OCI-M2 (cell line): ENCODE data around the gene CNGA3.

Experiments
- DNase-seq: peaks from one replicate; lab custom pipeline; 2025; ENCODE audit not compliant: unreplicated experiment; lab: John Stamatoyannopoulos, UW

CNGA3 gene

DNA sequence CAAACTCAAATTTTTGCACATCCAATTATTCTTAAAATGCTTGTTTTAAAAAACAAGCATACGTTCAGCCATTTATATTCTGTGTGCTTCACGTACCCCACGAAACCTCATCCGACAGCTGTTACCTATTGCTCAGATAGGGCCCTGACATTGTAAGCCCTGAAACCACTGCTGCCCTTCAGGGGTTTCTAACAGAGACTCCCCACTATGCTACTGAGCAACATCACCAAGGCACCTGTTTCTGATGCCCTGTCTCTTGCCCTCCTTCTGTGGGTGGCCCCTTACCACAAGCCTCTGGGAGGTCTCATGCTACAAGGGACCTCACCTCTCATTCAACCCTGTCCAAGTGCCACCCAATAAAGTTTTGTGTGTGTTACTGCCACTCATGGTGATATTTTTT is 18.5 kb upstream of the CNGA3 start:
- no peak for DNase-seq

DNA sequence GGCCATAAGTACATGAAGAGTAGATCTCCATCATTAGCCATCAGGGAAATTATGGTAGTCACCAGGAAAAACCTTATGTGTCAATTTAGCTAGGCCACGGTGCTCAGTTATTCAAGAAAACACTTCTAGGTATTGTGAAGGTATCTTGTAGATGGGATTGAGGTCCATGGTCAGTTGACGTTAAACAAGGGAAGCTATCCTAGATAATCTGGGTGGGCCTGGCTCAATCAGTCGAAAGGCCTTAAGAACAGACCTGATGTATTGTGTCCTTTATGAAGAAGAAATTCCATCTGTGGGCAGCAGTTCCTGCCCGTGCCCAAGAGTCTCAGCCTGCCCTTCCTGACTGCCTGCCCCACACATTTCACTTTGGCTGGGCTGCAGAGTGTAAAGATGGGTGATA is 16.7 kb upstream of the CNGA3 start:
- DNase-seq = no peak

DNA sequence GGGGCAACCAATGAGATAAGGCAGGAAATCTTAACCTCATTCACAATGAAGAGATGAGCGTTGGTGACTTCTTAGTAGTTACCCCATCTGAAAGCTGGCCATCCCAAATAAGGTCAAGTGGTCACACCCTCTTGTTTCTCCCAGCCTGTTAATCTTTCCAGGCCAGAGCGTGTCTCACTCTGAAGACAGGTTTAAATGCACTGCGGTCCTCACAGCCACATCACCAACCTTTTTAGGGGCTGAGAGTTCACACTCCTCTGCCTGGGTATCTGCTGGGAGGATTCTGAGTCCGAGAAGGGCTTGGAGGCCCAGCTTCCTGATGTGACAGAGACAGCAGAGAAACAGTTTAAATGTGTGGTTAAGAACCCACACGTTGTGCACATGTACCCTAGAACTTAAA is 13.3 kb upstream of the CNGA3 start:
- no peak for DNase-seq

DNA sequence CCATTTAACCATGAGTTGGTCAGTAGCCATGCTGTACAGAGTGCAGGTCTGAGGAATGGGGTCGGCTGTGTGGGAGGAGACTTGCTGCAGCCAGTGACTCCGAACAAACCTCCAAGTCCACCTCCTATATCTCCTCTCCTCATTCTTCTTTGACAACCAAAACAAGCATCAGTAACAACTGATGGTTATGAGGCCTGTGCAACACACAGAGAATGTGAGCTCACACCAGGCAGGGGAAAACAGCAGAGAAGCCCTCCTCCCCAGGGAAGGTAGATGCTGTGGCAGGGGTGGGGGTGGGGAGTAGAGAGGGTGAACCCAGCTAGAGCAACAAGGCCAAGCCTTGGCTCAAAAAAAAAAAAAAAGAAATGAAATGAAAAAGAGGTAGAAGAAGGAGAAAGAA is 12.3 kb upstream of the CNGA3 start:
- DNase-seq = no peak

DNA sequence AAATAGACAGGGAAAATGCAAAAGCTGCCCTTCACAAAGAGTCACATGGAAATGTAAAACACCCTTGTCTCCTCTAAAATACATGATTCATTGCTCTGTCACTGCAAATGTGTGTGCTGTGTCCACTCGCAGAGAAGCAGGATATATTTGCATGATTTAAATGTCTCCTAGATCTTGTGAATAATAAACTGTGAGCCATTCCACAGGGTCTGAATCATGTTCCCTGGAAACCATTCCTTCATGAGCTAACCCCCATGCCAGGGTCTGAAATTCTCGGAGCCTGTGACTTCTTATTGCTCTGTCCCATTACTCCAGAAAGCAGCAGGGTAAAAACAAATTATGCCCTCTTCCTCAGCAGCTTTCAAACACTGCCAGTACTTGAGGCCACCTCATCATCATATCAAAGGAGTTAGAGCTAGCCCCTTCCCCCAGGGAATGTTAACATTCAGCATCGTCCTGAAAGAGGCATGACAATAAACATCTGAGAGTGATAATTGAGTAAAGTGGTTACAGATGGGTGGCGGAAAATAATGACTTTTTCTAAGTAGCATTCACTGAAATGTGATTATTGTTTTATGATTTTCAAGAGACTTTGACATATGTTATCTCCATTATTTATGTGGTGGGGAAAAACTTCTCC is 11.7 kb upstream of the CNGA3 start:
- DNase-seq = no peak

DNA sequence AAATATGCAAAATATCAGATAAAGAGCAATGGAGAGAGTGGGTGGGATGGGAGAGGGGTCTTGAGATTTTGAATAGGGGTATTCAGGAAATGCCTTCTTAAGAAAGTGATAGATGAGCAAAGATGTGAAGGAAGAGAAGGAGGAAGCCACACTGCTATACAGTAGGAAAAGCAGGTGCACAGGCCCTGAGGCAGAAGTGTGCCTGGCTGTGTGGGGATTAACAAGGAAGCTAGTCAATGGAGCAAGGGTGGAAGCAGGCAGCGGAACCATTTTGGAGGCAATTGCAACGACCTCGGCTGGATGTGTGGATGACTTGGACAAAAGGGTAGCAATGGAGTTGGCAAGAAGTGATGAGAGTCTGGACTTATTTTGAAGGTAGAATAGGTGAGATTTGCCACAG is 11.0 kb upstream of the CNGA3 start:
- no peak for DNase-seq

DNA sequence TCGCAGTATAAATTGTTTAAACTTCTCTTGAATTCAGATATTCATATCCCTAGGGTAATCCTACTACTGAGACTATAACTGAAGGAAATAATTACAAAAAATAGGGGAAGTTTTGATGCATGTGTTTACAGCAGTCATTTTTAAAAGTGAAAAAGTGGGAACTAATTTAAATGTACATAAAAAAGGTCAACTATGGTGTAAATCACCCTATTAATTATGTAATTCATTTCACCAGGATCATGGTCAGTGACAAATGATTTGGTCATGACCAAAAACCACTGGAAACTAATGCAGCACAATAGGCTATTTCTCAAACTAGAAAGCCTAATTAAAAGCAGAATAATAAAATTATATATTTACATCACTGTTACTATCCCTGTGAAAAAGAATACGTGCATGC is 5.0 kb upstream of the CNGA3 start:
- DNase-seq = no peak

DNA sequence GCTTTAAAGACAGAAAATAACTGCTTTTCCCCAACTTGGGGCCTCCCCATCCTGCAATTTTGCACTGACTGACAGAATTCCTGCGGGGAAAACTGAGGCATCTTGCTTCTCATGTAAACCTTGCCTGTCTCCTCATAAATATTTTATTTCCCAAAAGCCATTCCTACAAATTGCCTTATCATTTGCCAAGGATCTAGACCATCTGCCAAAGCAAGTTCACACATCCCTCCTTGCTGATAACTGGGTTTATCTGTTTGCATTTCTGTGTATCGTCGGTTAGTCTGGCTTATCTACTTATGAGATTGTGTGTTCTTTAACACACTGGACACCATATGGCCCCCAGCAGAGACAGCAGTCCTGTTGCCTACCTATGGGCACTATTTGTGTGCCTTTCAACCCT is 3.0 kb upstream of the CNGA3 start:
- DNase-seq = no peak

DNA sequence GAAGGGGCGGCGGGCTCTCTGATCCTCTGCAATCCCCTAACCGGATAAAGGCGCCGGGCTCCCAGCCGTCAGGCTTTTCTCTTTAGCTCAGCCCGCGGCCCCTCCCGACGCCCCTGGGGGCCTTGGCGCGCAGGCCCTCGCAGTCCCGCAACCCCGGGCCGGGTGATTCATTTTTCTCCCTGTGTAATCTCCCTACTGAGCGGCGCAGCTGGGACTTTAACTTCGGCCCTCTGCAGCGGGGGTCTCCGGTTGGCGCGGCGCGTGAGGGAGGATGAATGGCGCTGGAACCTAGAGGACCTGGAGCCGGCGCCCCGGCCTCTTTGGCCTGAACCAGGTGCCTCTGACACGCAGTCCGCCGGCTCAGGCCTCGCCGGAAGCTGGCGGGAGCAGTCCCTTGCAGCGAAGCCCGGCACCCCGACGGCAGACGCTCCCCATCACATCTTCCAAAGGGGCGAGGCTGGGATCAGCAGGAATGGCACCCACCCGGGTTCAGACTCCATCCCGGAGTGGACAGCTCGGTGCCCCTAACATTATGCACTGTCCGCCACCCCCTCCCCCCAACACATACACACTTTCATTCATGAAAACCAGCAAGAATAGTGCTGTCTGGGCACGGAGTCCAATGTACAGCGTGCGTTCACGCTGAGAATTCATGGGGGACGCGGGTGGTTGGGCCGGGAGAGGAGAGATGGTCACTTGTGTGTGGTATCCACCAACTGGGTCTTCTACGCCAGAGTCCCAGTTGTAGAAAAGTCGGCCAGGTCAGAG is 1.2 kb downstream of the CNGA3 start:
- no peak for DNase-seq

DNA sequence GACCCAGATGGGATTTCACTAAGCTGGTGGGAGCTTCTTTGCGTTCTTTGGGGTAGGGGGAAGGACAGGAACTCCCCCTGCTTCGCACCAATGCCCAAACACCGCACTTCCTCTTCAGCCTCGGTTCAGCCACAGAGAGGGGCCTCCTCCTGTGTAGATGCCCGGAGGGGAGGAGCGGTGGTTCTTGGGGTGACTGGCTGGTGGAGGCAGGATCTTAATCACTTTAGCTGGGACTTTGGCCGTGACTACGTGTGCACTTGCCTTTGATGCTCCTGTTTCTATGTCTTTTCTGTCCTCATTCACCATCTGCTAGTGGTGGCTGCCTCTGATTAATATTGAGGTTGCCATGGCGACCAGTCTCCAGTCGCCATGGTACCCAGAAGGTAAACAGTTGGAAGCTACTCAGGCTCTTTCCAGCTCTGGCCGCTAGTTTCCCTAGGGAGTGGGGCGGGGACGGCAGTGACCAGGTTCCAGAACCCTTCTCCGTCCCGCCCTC is 1.9 kb downstream of the CNGA3 start:
- no peak for DNase-seq

DNA sequence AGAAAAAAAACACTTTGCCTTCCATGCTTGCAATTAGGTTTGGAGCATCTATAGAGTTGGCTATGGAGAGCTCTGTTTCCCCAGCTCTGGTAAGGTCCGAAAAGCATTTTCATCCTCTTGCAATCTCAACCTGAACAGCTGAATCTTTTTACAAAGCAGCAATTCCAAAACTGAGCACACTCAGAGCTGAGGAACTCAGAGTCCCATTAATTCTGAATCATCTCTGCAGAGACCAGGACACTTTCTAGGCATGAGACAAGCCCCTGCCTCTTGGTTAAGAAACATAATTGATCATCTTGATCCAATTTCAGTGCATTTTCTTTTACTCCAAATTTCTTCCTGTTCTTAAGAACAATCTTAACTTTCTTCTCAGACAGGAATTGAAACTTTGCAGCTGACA is 4.2 kb downstream of the CNGA3 start:
- no peak for DNase-seq

DNA sequence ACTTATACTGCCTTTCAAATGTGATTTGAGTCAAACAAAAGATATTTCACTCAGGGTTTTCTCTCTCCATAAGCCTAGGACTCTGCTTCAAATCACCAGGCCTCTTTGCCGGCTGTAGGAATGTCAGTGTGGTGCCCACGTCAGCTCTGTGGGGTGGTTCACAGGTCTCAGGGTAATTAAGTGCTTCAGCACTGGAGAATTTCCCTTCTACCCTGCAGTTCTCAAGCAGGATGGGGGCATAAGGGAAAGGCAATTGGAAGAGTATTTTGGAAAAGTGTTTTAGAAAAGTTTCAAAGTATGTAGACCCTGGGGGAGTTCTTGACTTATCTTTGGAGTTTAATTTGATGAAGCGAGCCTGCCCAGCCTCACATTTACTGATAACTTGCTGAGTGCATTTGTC is 9.6 kb downstream of the CNGA3 start:
- no peak for DNase-seq

DNA sequence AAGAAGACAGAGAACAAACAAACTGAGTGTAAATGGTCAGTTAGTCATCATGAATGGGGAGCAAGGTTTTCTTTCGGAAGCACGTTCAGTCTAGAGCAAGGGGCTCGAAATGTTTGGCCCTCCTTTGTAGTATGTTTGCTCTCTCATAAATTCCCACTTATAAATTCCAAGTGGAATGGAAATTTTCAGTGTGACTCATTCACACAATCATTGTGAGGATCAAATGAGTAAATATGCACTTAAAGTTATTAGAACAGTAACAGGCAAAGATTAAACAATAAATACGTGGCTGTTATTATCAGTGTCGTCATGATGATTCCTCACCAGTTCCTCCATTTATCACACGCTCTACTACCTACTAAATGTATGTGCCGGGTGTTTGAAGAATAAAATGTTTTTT is 10.5 kb downstream of the CNGA3 start:
- DNase-seq = no peak

DNA sequence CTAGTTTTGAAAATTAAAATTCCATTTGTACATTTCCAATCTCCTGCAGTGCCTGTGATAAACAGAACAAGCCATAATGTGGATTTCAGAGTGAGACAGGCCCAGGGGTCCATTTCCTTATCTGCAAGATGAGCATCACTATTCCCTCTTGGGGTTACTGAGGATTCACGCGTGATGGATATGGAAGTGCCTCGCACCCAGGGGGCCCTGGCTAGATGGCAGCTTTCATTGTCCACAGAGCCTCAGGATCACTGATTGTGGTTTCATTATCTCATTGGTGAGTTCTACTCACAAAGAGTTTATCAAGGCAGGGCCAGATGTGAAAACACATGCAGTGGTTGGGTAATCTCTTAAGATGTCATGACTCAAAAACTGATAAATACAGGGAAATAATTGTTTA is 11.6 kb downstream of the CNGA3 start:
- DNase-seq = no peak

DNA sequence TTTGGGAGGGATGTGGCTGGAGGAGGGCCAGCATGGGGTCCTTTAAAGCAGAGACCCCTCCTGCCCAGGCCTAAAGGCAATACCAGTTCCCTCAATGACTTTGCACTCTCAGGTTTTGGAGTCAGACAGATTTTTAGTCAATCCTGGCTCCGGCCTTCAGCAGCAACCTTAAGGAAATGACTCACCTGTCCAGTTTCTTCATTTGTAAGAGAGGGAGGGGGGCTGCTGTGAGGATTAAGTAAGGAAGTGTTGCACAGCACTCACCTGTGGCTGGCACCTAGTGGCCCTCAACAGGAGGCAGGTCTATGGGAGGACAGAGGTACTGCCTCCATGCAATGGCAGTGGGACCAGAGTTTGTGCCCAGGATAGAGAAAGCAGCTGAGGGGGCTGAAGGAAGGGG is 13.7 kb downstream of the CNGA3 start:
- no peak for DNase-seq

DNA sequence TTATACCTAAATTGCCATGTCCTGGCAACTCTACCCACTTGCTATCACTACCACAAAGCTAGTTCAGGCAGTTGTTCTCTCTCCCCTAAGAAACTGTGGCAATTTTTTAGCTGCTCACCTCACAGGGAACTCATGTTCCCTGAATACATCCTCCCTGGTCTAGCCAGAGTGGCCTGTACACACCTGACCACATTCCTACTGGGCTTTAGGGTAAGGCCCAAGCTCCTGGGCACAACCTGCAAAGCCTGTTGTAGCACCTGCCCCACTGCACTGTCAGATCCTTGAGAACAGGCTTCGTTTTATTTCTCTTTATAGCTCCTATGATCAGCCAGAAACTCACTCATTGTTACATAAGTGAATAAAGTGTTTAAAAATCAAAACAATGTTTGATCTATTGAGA is 21.5 kb downstream of the CNGA3 start:
- DNase-seq = no peak

DNA sequence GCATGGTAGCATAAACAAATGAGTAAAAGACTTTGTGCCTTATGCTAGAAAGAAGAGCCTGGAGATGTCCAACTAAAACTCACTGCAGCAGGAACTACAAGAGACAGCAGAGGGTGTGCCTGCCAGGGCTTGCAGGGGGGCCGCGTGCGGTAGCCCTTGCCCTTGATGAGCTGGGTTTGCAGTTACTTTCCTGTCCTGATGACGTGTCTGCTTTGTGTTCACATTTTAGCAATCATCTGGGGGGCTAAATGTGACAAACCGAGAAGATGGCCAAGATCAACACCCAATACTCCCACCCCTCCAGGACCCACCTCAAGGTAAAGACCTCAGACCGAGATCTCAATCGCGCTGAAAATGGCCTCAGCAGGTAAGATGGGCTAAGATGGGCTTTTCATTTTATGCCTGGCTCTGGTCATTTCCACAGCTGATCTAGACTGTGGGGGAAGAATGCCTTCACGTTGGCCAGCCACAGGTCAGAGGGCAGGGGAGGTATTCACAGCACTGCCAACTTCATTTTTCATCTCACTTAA is 23.5 kb downstream of the CNGA3 start:
- no peak for DNase-seq

DNA sequence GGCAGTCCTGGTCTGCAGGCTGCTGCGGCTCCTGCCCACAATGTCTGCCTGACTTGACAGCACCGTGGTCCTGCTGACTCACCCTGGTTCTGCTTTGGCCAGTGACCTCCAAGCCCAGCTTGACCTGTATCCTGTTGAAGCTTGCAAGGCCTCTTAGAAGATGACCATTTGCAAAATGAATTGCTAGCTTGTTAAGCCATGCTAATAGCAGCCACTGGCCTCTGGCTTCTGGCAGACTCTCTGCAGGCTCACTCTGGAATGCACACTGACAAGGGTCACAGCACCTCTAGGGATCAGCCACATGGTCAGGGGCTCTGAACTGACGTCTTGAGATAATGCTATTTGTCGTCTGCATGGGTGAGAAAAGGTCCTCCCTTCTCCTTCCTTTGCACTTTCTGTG is 25.9 kb downstream of the CNGA3 start:
- DNase-seq = no peak

DNA sequence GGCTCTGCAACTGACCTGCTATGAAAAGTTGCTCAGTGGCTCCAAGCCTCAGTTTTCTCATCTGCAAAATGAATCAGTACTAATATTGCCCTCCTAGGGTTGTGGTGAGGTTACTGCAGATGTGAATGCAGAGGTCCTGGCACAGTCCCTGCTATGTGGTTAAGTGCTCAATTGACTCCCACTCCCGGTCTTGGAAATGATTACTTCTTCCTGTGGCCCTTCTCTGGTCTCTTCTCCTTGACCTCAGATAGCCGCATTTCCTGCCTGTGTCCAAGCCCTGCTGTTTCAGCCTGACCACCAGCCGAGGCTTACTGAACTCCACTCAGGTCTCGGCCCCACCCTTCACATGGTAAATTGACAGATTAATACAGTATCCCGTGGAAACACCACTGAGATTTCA is 26.3 kb downstream of the CNGA3 start:
- no peak for DNase-seq

DNA sequence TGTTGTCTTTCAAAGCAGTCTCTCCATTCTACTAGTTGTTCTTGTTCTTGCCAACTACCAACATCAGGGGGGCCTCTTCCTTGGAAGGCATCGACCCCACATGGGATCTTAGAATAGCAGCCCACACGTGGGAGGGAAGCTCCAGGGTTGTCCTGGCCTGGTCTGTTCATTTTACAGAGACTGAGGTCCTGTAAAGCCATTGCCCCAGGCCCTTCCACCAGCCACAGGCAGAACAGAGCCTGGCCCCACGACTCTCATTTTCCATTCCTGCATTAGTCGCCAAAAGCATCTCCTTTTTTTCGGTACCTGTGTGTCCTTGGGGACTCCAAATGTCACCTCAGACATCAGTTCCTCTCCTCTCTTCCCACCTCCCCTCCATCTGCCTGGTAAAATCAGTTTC is 28.0 kb downstream of the CNGA3 start:
- DNase-seq = no peak

DNA sequence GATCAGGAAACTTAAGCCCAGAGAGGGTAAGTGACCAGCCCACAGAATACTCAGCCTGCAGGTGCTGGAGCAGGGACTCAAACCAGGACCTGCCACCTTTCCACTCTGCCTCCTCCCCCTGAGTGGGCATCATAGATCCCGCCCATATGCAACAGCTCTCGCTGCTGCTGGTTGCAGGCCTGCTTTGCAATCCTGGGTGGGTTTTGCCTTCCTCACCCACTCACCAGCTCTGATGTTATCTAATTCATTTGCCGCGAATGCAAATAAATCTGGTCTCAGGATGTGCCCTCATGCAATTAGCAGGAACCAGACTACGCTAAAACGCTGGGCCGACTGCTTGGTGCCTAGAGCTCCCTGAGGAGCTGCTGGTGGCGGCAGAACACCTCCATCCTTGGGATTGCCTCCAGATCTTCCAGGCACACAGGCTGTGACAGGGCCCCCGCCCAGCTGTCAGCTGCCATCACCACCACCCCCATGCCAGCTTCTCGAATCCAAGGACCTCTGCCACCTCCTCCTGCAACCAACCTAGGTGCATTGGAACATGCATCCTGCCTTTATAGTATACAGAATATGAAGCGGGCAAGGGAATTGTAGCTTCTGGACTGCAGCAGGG is 28.8 kb downstream of the CNGA3 start:
- DNase-seq = no peak

DNA sequence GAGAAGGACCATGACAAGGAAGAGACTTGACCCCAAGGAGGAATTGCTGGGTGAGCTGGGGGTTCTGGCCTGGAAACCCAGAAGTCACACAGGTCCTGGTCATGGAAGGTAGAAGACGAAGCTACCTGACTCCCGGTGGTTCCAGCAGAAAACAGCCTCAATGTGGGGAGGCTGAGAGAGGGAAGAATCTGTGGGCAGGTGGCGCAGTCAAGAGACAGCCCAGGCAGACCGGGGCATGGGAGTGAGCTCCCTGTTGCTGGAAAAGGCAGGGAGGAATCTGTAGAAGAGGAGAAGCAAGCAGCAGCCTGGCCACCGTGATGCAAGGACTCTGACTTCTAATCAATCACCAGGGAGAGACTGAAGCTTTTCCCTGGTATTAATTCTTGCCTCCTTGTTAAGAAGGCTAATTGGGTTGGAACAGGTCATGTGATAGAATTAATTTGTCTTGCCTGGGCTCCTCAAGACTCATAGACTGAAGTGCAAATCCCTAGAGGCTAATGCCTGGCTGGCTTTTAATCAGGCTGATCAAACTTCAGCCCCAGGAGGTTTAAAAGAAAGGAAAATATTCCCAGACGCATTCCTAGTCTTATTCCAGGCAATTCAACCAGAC is 30.1 kb downstream of the CNGA3 start:
- DNase-seq = no peak
